Activated naive CD4-positive, alpha-beta T cell treated with anti-CD3 and anti-CD28 coated beads, Interleukin-2, amount 50 U/mL, for 24 hours (primary cell): ENCODE measurements around the gene ARHGAP18.
A peak's percentile ranks its signal among the peaks of the same experiment; 100 is the strongest.

Experiments
- H3K27ac Mint-ChIP-seq: one replicate; pipeline ENCODE4 v1.8.0; 2021; ENCODE audit warnings: mild to moderate bottlenecking, mixed read lengths
- H3K27me3 Mint-ChIP-seq: one replicate; pipeline ENCODE4 v1.8.0; 2021; ENCODE audit warnings: mixed read lengths
- H3K36me3 Mint-ChIP-seq: one replicate; pipeline ENCODE4 v1.8.0; 2021; ENCODE audit warnings: mixed read lengths
- H3K4me1 Mint-ChIP-seq: one replicate; pipeline ENCODE4 v1.8.0; 2021; ENCODE audit warnings: mixed read lengths
- H3K4me3 Mint-ChIP-seq: one replicate; pipeline ENCODE4 v1.8.0; 2021; ENCODE audit warnings: mild to moderate bottlenecking, mixed read lengths
- H3K9me3 Mint-ChIP-seq: one replicate; pipeline ENCODE4 v1.8.0; 2021; ENCODE audit warnings: mixed read lengths

Gene ARHGAP18

DNA sequence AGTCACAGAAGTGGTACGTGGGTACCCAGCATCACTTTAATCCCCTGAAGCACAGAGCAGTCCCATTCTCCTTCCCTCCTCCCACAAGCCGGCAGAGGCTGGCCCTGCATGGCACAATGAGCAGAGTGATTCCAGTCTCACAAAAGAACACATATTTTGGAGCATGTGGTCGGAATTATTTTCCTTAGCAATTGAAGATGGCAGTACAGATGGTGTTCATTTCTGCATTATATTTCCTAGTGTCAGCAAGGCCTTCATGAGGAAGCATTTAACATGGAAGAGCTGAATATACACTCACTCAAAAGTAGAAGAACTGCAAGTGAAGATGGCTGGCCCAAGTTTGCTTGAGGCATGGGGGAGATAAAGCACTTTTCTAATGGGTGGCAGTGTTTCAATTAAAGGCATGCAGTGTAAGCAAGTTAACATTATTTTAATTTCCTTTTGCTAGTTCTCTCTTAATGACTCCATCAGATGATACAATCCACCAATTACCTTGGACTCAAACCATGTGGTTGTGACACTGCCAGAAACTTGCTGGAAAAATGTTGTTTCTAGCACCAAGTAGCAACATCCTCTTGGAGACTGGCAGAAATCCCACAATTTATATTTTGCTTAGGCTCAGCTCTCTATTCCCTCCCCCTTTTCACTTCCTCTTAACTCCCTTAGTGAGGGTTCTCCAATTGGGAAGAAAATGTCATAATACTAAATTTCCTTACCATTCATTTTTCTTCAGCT, 74.4 kb downstream of the ARHGAP18 start:
- no peak overlapping the region for H3K4me3 Mint-ChIP-seq
- no peaks in the 10 kb centered on the region for H3K27me3 Mint-ChIP-seq
- peaks cover 2% of the 10 kb centered on the region for H3K36me3 Mint-ChIP-seq
- H3K9me3 Mint-ChIP-seq = no peaks in the 10 kb centered on the region
- H3K4me1 Mint-ChIP-seq = no peaks in the 10 kb centered on the region
- H3K27ac Mint-ChIP-seq = no peak overlapping the region

DNA sequence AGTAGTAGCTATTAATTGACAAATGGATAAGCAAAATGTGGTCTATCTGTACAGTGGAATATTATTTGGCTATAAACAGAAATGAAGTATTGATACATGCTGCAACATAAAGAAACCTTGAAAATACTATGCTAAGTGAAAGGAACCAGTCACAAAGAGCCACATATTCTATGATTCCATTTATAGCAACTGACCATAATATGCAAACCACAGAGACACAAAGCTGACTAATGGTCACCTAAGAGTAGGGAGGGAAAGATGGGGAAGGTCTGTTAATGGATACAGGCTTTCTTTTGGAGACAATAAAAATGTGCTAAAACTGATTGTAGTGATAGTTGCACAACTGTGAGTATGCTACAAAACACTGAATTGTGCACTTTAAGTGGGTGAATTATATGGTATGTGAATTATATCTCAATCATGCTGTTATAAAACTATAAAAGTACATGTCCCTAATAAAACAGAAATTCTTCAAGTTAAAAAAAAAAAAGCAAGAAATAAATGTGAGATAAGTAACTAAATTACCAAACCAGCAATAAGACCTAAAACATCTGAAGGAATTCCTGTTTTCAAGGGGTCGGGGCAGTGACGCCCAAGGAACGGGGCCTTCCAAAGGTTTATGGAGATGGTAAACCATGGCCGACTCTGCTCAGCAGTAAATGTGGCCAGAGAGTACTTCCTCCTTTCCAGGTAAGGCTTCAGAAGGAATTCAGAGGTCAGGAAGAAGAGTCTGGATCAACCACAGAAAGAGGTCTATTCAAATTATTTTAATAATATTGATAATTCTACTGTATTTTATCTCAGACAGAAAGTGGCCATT, 75.4 kb downstream of the ARHGAP18 start:
- peaks cover 2% of the 10 kb centered on the region for H3K36me3 Mint-ChIP-seq
- no peak overlapping the region for H3K4me3 Mint-ChIP-seq
- H3K4me1 Mint-ChIP-seq = no peaks in the 10 kb centered on the region
- H3K27me3 Mint-ChIP-seq = no peaks in the 10 kb centered on the region
- no peaks in the 10 kb centered on the region for H3K9me3 Mint-ChIP-seq
- H3K27ac Mint-ChIP-seq = no peak overlapping the region

DNA sequence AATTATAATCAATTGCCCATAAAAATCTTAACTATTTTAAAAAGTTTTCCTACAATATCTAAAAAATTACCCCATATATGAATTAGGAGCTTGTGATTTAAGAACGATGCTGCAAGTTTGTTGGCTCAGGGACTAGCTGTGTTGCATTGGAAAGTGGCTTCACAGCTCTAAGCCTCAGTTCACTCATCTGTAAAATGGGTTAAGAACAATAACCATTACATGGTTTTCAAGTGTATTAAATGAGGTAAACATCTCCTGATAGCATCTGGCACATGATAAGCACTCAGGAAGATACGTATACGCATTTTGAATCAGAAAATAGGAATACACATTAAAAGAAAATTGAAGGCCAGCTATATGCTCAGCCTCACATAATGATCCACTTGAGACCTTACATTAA, 76.4 kb downstream of the ARHGAP18 start:
- no peaks in the 10 kb centered on the region for H3K9me3 Mint-ChIP-seq
- H3K4me3 Mint-ChIP-seq = no peak overlapping the region
- no peak overlapping the region for H3K27ac Mint-ChIP-seq
- H3K36me3 Mint-ChIP-seq = peaks cover 2% of the 10 kb centered on the region
- no peaks in the 10 kb centered on the region for H3K4me1 Mint-ChIP-seq
- no peaks in the 10 kb centered on the region for H3K27me3 Mint-ChIP-seq

DNA sequence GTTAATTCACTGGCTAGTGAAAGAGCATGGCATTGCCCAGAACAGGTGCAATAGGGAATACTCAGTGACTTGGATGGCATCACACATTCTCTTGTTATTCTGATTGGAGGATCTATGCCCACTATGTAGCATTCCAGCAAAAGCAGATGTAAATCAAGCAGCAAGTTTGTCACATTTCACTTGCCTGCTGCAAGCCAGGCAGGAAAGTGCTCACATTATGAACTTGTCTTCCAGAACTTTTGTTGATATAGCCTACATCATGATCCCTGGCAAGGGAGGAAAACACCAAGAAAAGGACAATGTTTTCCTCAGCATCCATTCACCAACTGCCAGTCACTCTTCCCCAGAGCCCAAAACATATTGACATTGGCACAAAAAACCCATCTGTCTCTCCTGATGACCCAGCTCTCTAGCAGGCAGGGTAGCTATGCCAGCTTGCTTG, 77.8 kb downstream of the ARHGAP18 start:
- H3K4me3 Mint-ChIP-seq = no peak overlapping the region
- no peaks in the 10 kb centered on the region for H3K9me3 Mint-ChIP-seq
- peaks cover 2% of the 10 kb centered on the region for H3K36me3 Mint-ChIP-seq
- no peak overlapping the region for H3K27ac Mint-ChIP-seq
- H3K4me1 Mint-ChIP-seq = no peaks in the 10 kb centered on the region
- no peaks in the 10 kb centered on the region for H3K27me3 Mint-ChIP-seq

DNA sequence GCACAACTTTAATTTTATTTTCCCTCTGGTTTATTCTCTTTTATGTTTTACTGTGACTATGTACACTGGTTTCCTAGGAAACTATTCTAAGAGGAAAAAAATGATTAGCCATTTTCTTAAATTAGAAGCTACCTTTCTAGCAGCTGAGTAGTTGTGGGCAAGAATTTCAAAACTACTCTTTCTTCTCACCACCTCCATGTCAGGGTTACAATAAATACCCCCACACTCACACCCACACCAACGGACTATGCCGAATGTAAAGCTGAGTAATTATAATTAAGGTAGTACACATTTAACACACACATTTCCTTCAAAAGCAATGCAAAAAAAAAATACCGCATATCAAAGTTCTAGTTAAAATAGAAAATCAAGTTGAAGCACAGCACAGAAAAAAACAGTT, 78.9 kb downstream of the ARHGAP18 start:
- H3K4me3 Mint-ChIP-seq = no peak overlapping the region
- peak overlapping the region; percentile 15 for H3K27ac Mint-ChIP-seq
- no peaks in the 10 kb centered on the region for H3K27me3 Mint-ChIP-seq
- H3K9me3 Mint-ChIP-seq = no peaks in the 10 kb centered on the region
- peaks cover 2% of the 10 kb centered on the region for H3K36me3 Mint-ChIP-seq
- H3K4me1 Mint-ChIP-seq = no peaks in the 10 kb centered on the region

DNA sequence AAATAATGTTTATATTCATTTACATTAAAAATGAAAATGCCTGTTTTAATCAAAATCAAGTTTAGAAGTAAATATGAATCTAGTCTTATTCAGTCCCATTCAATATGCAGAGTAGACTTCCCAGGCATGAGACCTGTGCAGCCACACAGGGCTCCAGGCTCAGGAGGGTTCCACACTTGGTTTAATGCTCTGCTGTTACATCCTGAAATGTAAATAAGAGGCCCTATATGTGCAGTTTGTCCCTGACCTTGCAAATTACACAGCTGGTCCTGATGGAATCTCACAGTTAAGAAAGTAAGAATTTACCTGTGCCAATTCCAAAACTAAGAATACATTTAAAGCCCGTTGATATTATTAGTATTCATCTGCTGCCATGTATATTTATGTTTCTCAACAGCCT, 79.4 kb downstream of the ARHGAP18 start:
- H3K36me3 Mint-ChIP-seq = peaks cover 2% of the 10 kb centered on the region
- no peaks in the 10 kb centered on the region for H3K27me3 Mint-ChIP-seq

DNA sequence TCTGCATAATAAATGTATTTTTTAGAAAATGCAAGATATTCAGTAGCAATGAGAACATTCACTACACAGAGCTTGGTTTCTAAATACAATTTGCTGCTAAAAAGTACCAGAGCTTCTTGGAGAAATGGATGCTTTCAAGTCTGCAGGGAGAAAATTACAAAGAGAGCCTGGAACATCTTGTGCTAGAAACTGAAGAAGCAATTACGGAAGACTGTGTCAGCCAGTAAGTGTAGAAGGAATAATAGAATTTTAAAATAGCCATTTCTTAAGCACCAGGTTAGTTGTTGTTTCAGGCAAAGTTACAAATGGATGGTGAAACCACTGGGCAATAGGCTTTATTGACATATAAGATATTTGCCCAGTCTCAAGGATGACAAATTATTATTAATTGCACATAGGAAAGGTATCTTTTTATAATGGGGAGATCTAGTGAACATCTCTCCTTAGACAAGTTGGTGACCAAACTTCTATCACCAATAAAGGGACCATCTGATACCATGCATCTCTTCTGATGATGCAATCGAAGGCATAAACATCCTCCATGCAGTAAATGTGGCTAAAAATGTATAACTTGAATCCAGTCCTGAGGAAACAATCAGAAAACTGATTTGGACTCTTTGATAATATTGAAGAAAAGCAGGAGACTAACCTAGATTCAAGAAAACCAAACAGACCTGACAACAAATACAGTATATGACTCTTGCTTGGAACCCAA, 81.7 kb downstream of the ARHGAP18 start:
- H3K9me3 Mint-ChIP-seq = no peaks in the 10 kb centered on the region
- no peak overlapping the region for H3K4me3 Mint-ChIP-seq
- no peak overlapping the region for H3K27ac Mint-ChIP-seq
- no peaks in the 10 kb centered on the region for H3K36me3 Mint-ChIP-seq
- no peaks in the 10 kb centered on the region for H3K4me1 Mint-ChIP-seq
- no peaks in the 10 kb centered on the region for H3K27me3 Mint-ChIP-seq

More for the DNA sequence above, 79.4 kb downstream of the ARHGAP18 start:
- H3K9me3 Mint-ChIP-seq = no peaks in the 10 kb centered on the region
- no peak overlapping the region for H3K4me3 Mint-ChIP-seq
- no peak overlapping the region for H3K27ac Mint-ChIP-seq
- H3K4me1 Mint-ChIP-seq = no peaks in the 10 kb centered on the region

DNA sequence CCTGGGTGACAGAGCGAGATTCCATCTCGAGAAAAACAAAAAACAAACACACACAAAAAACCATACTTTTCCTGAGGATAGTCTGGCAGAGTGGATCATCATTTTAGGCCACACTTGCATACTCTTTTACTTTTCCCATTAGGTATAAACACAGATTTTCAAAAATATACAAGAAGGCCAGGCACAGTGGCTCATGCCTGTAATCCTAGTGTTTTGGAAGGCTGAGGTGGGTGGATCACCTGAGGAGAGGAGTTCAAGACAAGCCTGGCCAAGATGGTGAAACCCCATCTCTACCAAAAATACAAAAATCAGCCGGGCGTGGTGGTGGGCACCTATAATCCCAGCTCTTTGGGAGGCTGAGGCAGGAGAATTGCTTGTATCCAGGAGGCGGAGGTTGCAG, 85.5 kb downstream of the ARHGAP18 start:
- Mint-ChIP-seq H3K27me3 (no peaks in the 10 kb centered on the region), H3K9me3 (no peaks in the 10 kb centered on the region), H3K36me3 (no peaks in the 10 kb centered on the region), H3K4me1 (no peaks in the 10 kb centered on the region), H3K27ac (no peak overlapping the region), H3K4me3 (no peak overlapping the region)

DNA sequence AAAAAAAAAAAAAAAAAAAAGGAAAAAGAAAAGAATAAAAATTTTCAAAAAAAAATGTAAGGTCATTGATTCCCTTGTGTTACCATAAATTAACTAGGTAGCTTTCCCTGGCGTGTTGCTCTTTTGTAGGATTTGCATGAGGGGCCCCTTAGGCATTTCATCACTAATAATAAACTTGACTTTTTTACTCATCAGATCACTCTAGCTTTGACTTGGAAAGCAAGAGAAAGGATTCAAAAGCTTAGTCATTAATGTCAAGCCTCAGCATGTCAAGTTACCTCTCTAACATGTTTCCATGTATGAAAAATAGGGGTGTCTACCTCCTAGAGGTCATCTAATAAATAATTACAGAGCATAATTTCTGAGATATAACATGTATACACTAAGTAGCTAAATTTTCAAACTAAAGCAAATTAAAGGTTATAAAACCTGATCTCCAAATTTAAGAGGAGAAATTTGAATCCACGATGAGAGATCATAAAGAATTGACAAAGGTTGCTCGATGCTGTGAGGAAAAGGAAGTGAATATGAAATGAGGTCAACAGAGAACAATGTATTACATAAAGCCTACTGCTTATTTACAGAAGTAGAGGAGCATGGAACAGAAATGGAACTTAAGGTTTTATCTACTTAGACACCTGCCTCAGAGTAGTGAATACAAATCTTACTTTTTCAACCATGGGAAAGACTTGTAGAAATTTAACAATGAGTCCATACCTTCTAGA, 86.8 kb downstream of the ARHGAP18 start:
- Mint-ChIP-seq H3K4me1 (no peaks in the 10 kb centered on the region), H3K36me3 (no peaks in the 10 kb centered on the region), H3K4me3 (no peak overlapping the region), H3K9me3 (no peaks in the 10 kb centered on the region), H3K27me3 (no peaks in the 10 kb centered on the region), H3K27ac (no peak overlapping the region)

DNA sequence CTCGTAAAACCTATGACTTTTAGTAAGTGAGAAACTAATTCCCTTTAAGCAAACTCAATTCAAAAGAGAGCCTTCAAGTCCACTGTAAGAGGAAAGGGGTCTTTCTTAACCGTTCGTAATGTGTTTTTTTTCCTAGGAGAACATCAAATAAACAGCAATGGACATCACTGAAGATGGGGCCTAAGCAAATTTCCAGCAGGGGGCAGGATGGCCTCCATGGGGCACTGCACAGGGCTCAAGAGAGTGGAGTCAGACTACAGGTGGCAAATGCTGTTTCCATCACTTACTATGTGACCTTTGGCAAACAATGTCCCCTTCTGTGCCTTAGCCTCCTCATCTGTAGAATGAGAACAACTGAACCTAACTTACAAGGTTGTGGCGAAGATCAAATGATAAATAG, 88.7 kb downstream of the ARHGAP18 start:
- H3K4me1 Mint-ChIP-seq = no peaks in the 10 kb centered on the region
- no peaks in the 10 kb centered on the region for H3K36me3 Mint-ChIP-seq
- no peaks in the 10 kb centered on the region for H3K9me3 Mint-ChIP-seq
- no peak overlapping the region for H3K27ac Mint-ChIP-seq
- H3K27me3 Mint-ChIP-seq = no peaks in the 10 kb centered on the region
- H3K4me3 Mint-ChIP-seq = no peak overlapping the region

DNA sequence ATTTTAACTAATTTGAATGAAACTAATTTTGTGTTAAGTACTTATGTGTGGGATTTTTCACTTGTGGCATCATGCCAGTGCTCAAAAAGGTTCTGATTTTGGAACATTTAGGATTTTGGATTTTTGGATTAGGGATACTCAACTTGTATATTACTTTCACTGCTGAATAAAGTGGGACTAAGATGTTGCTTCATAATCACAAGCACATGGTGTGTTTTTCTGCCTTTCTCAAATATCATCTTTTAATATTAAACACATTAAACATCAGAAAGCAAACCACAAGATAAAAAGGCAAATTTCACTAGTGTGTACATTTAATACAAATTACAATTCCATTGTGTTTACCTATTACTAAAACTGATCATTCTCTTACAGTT, 89.8 kb downstream of the ARHGAP18 start:
- Mint-ChIP-seq H3K4me3 (no peak overlapping the region), H3K27me3 (no peaks in the 10 kb centered on the region), H3K9me3 (no peaks in the 10 kb centered on the region), H3K27ac (no peak overlapping the region), H3K36me3 (no peaks in the 10 kb centered on the region), H3K4me1 (no peaks in the 10 kb centered on the region)

DNA sequence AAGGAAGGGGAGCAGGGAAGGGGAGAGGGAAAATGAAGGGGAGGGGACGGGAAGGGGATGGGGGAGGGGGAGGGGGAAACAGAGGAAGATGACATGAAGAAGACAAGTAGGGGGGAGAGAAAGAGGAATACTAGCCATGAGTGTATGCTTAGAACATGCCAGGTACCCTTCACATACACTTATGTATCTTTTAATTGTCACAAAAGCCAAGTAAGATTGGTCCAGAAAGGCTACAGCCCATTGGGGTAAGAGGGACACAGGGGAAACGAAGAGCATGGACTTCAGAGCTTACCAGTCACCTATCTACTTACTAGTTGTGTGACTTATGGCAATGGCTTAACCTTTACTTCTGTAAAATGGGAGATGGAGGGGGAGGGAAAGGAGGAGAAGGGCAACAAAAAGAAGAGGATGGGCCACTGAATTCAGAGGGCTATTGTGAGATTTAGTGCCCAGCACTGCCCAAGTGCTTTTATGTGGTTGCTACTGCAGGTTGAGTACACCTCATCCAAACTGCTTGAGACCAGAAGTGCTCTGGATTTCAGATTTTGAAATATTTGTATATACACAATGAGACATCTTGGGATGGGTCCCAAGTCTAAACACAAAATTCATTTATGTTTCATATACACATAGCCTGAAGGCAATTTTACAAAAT, 90.3 kb downstream of the ARHGAP18 start:
- no peaks in the 10 kb centered on the region for H3K4me1 Mint-ChIP-seq
- H3K27ac Mint-ChIP-seq = no peak overlapping the region
- no peak overlapping the region for H3K4me3 Mint-ChIP-seq
- H3K9me3 Mint-ChIP-seq = no peaks in the 10 kb centered on the region
- H3K36me3 Mint-ChIP-seq = no peaks in the 10 kb centered on the region
- H3K27me3 Mint-ChIP-seq = no peaks in the 10 kb centered on the region

DNA sequence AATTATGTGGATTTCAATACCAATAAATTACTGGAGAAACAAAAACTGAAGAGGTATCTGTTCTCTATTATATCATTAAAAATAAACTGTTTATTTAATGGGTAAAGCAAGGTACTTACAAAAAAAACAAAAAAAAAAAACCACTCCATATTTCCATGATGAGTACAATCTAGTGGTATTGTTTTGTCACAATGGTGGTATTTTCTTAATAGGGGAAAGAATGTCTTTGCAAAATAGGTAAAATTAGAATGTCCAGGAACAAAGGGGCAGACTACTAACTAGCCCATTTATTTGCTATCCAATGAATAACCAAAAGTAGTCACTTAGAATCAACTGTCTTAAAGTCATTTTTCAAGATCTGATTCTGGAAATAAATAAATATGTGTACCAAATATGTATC, 92.0 kb downstream of the ARHGAP18 start:
- H3K4me1 Mint-ChIP-seq = no peaks in the 10 kb centered on the region
- no peaks in the 10 kb centered on the region for H3K9me3 Mint-ChIP-seq

DNA sequence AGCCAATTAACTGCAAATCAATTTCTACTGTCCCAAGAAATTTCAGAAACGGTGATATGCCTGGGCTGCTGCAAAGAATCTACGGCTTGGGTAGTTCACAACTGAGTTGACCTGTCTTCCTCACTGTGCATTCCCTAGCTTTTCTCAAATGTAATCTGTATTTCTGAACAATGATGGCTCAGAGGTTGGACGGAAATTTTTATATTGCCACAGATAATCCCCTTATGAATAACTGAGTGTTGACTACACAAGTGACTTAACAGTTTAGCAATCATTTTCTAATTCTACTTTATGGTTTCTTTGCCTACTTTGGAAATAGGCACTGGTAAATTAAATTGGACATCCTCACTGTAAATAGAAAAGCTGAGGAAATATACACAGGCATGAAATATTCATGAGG, 94.5 kb downstream of the ARHGAP18 start:
- no peaks in the 10 kb centered on the region for H3K36me3 Mint-ChIP-seq
- no peak overlapping the region for H3K27ac Mint-ChIP-seq
- H3K4me1 Mint-ChIP-seq = no peaks in the 10 kb centered on the region
- no peaks in the 10 kb centered on the region for H3K9me3 Mint-ChIP-seq
- H3K4me3 Mint-ChIP-seq = no peak overlapping the region
- H3K27me3 Mint-ChIP-seq = no peaks in the 10 kb centered on the region

More for the DNA sequence above, 92.0 kb downstream of the ARHGAP18 start:
- no peaks in the 10 kb centered on the region for H3K27me3 Mint-ChIP-seq
- H3K36me3 Mint-ChIP-seq = no peaks in the 10 kb centered on the region
- no peak overlapping the region for H3K27ac Mint-ChIP-seq
- H3K4me3 Mint-ChIP-seq = no peak overlapping the region

DNA sequence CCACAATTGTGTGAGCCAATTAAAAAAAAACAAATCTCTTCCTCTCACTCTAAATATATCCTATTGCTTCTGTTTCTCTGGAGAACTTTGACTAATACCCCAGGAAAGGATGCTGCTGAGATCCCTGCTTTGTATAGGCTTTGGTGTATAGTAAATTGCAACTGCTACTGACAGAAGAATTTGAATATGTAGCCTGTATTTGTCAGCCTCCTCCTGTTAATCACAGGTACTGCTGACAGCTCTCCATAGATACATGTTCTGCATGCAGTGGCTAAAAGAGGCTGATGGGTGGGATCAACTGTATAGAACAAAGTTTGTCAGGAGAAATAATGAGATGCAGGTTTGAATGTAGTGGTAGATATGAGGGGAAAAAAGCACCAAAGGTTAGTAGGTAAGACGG, 95.0 kb downstream of the ARHGAP18 start:
- H3K27me3 Mint-ChIP-seq = no peaks in the 10 kb centered on the region
- no peaks in the 10 kb centered on the region for H3K4me1 Mint-ChIP-seq
- H3K27ac Mint-ChIP-seq = no peak overlapping the region
- no peaks in the 10 kb centered on the region for H3K36me3 Mint-ChIP-seq
- no peaks in the 10 kb centered on the region for H3K9me3 Mint-ChIP-seq
- H3K4me3 Mint-ChIP-seq = no peak overlapping the region
